ENCODE measurements around the gene NKAPL. TPM values are rescaled to one million over a fixed set of nuclear protein-coding genes. Genes with fewer than 3 reads are reported as not detected.

NKAPL gene
- total and polyA plus RNA-seq, 2 experiments from 2014 or later: not detected

DNA sequence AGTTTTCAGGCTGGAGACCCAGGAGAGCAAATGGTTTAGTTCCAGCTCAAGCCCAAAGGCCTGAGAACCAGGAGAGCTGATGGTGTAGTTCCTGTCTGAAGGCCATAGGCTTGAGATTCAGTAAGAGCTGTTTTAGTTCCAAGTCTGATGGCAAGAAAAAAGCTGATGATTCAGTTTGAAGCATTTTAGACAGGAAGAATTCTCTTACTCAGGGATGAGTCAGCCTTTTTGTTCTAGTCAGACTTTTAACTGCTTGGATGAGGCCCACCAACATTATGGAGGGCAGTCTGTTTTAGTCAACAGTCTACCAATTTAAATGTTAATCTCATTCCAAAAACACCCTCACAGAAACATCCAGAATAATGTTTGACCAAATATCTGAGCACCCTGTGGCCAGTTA, 10.4 kb downstream of the NKAPL start:
- Histone ChIP-seq H3K27ac (no peak overlapping the region), H3K36me3 (peaks cover 16% of the 10 kb centered on the region), H3K4me1 (ENCODE audit: low read depth) (peaks cover 8% of the 10 kb centered on the region), H3K27me3 (no peaks in the 10 kb centered on the region), H3K4me3 (no peak overlapping the region), H3K9me3 (ENCODE audit: low read depth) (no peaks in the 10 kb centered on the region)
- TF ChIP-seq, protein P1, sequence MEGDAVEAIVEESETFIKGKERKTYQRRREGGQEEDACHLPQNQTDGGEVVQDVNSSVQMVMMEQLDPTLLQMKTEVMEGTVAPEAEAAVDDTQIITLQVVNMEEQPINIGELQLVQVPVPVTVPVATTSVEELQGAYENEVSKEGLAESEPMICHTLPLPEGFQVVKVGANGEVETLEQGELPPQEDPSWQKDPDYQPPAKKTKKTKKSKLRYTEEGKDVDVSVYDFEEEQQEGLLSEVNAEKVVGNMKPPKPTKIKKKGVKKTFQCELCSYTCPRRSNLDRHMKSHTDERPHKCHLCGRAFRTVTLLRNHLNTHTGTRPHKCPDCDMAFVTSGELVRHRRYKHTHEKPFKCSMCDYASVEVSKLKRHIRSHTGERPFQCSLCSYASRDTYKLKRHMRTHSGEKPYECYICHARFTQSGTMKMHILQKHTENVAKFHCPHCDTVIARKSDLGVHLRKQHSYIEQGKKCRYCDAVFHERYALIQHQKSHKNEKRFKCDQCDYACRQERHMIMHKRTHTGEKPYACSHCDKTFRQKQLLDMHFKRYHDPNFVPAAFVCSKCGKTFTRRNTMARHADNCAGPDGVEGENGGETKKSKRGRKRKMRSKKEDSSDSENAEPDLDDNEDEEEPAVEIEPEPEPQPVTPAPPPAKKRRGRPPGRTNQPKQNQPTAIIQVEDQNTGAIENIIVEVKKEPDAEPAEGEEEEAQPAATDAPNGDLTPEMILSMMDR (IDR thresholded peaks at IDR 0.05; ENCODE audit: low read depth, low read length): no peak
- DNase-seq (ENCODE audit: low read depth in 1 of 2, low spot score in 1 of 2): peak in 1 of 2 donors; percentile 72

DNA sequence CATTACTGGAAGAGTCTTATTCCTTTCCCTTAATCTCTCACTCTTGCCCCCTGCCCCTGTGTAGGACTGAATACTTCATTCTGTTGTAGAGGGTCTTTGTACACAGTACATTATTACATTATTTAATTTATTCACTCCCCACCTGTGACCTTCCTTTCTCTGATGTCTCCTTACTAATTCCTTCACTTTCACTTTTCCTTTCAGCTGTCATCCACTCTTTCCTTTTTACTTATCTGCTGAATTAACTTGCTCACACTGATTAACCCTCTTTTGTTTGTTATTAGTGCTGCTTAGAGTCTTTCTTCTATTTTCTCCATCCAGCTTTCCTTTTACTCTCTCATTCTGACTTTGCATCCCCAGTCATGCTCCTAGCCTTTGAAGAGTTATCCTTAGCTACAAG, 15.8 kb downstream of the NKAPL start:
- peaks cover 35% of the 10 kb centered on the region for H3K36me3 ChIP-seq

GRCh38 chr6:28277746-28278145, 18.6 kb downstream of the NKAPL start:
- TF ChIP-seq, protein P1 (IDR thresholded peaks at IDR 0.05; ENCODE audit: low read depth, low read length): no peak
- peaks cover 3% of the 10 kb centered on the region for H3K4me1 ChIP-seq (ENCODE audit: low read depth)
- no peak overlapping the region for H3K4me3 ChIP-seq
- no peak for DNase-seq (ENCODE audit: low read depth in 1 of 2, low spot score in 1 of 2)
- H3K9me3 ChIP-seq (ENCODE audit: low read depth): no peaks in the 10 kb centered on the region
- H3K27me3 ChIP-seq: no peaks in the 10 kb centered on the region
- peaks cover 26% of the 10 kb centered on the region for H3K36me3 ChIP-seq
- peak overlapping the region; percentile 69 for H3K27ac ChIP-seq

More for the DNA sequence above, 15.8 kb downstream of the NKAPL start:
- Histone ChIP-seq H3K27ac (no peak overlapping the region), H3K27me3 (no peaks in the 10 kb centered on the region), H3K9me3 (ENCODE audit: low read depth) (no peaks in the 10 kb centered on the region), H3K4me1 (ENCODE audit: low read depth) (no peaks in the 10 kb centered on the region), H3K4me3 (no peak overlapping the region)
- TF ChIP-seq, protein P1 (IDR thresholded peaks at IDR 0.05; ENCODE audit: low read depth, low read length): no peak
- no peak for DNase-seq (ENCODE audit: low read depth in 1 of 2, low spot score in 1 of 2)

DNA sequence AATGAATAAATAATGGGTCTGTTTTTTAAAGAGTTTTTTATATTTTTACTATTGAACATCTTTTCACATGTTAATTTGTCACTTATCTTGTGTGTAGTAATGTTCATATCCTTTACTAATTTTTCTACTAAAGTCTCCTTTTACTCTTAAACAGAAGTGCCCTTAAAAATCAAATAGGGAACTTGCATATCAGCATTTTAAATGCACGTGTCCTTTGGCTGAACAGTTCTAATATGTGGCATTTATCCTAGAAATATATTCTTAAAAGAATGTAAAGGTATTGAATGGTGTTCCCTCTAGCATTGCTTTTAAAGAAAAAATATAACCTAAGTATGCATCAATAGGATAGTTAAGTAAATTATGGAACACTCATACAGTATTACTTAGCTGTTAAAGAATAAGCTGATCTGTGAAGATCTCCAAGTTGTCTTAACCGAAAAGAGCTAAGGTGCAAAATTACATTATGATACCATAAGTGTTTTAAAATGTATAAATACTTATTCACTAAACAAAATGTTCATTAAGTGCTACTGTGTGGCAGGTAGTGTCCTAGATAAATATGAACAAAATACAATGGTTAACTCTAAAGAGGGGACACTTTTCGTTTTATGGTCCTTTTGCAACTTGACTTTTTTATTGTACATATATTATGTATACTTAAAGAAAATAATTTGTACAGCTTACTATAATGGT, 21.6 kb downstream of the NKAPL start:
- TF ChIP-seq, protein P1 (IDR thresholded peaks at IDR 0.05; ENCODE audit: low read depth, low read length): no peak
- Histone ChIP-seq H3K27ac (no peak overlapping the region), H3K36me3 (peaks cover 29% of the 10 kb centered on the region), H3K4me3 (peak overlapping the region; percentile 87), H3K27me3 (no peaks in the 10 kb centered on the region), H3K4me1 (ENCODE audit: low read depth) (peaks cover 3% of the 10 kb centered on the region), H3K9me3 (ENCODE audit: low read depth) (no peaks in the 10 kb centered on the region)
- no peak for DNase-seq (ENCODE audit: low read depth in 1 of 2, low spot score in 1 of 2)

- H3K27me3 ChIP-seq: no peaks in the 10 kb centered on the region
- H3K9me3 ChIP-seq (ENCODE audit: low read depth): no peaks in the 10 kb centered on the region
- peaks cover 3% of the 10 kb centered on the region for H3K4me1 ChIP-seq (ENCODE audit: low read depth)
- H3K4me3 ChIP-seq: peak within 1 kb of the TSS; percentile 87
- TF ChIP-seq, protein P1 (IDR thresholded peaks at IDR 0.05; ENCODE audit: low read depth, low read length): no peak
- peak within 1 kb of the TSS; percentile 71 for H3K27ac ChIP-seq
- peaks cover 27% of the 10 kb centered on the region for H3K36me3 ChIP-seq
- peak; percentile 85 to 93 for DNase-seq (ENCODE audit: low read depth in 1 of 2, low spot score in 1 of 2)
Observed at GRCh38 chr6:28281288-28282064, 22.4 kb downstream of the NKAPL start, which contains the start of gene PGBD1. Gene PGBD1, plus strand, starts transcription at chr6:28281572. Its CDS starts 2,242 bp downstream, at chr6:28283814.

Measured in cardiac muscle cell (in vitro differentiated cells and primary cell).